Heart right ventricle (tissue), 16 donors: ENCODE data around the gene STEAP2. TPM values are rescaled to one million over a fixed set of nuclear protein-coding genes. Genes with fewer than 3 reads are reported as not detected.

Experiments used
- ATAC-seq, 8 donors: fragments of 200-7000 bp; cut with Tn5 transposase; one replicate each; pipeline ENCODE4 v1.9.1; 2020; ENCODE audit warnings: mild to moderate bottlenecking in 8 of 8, moderate library complexity in 8 of 8, moderate number of reproducible peaks in 1 of 8
- DNase-seq, 2 donors: peaks; one replicate each; pipeline ENCODE4 v3.0.0-alpha.2; 2020
- H3K27ac ChIP-seq, 10 donors: fragments of 200-600 bp; sonication (generic) in 2 of 10; one replicate each; pipeline versions ENCODE4 v1.5.0 to v1.8.0; 2020 to 2022; ENCODE audit warnings: mild to moderate bottlenecking in 3 of 10
- H3K27me3 ChIP-seq, 7 donors: fragments of 200-600 bp; one replicate each; pipeline ENCODE4 v1.8.0; 2021 to 2022; ENCODE audit warnings: mild to moderate bottlenecking in 2 of 7
- H3K36me3 ChIP-seq, 9 donors: fragments of 200-600 bp; sonication (generic) in 1 of 9; one replicate each; pipeline versions ENCODE4 v1.5.0 to v1.8.0; 2020 to 2022; ENCODE audit warnings: mild to moderate bottlenecking in 2 of 9
- H3K4me1 ChIP-seq, 9 donors: fragments of 200-600 bp; sonication (generic) in 1 of 9; one replicate each; pipeline versions ENCODE4 v1.5.0 to v1.8.0; 2020 to 2022; ENCODE audit warnings: mild to moderate bottlenecking in 4 of 9
- H3K4me3 ChIP-seq, 10 donors: fragments of 200-600 bp; sonication (generic) in 2 of 10; one replicate each; pipeline versions ENCODE4 v1.5.0 to v1.8.0; 2020 to 2022; ENCODE audit warnings: mild to moderate bottlenecking in 7 of 10, moderate library complexity in 2 of 10
- H3K9me3 ChIP-seq, 11 donors: fragments of 200-600 bp in 10 of 11; sonication (generic) in 2 of 11; one replicate each; pipeline versions ENCODE4 v1.5.0 to v1.8.0; 2013 to 2022; ENCODE audit warnings: mild to moderate bottlenecking in 2 of 11, control low read depth in 1 of 11, moderate library complexity in 1 of 11
- CTCF ChIP-seq, 9 donors: fragments of 200-600 bp; sonication (generic) in 2 of 9; IDR thresholded peaks; one replicate each; pipeline versions ENCODE4 v1.5.0 to v1.8.0; 2021 to 2022; ENCODE audit warnings: antibody characterized with exemption in 9 of 9, mild to moderate bottlenecking in 5 of 9, moderate library complexity in 1 of 9
- WGBS, 2 donors: extraction: QIAGEN DNeasy Blood & Tissue Kit; methylation state at CpG; one replicate each; pipeline ENCODE4 v1.1.7; 2013; ENCODE audit warnings: inconsistent platforms in 1 of 2; 5-methylcytosine and 5-hydroxymethylcytosine counted together
- intact Hi-C, 10 donors: fragments of 100-400 bp; cut with DNase I; formaldehyde crosslinking; loops; one replicate each; pipeline versions ENCODE4 v1.11.1 to v1.14.2; 2022
- polyA plus RNA-seq, 2 donors: library from polyadenylated mRNA; stranded (reverse); fragments of 200-250 nt; gene quantifications; one replicate each; pipeline ENCODE4 v1.2.3, GENCODE V29; 2013
- total RNA-seq, 10 donors: library from RNA; stranded (reverse); fragmentation: NEBNext Ultra II Directional in 3 of 10; extraction: Animal tissue kit (Norgen Biotek cat#: 25700) in 3 of 10; gene quantifications; one replicate each; pipeline versions ENCODE4 v1.2.1 to v1.2.4, GENCODE V29; 2021 to 2023
- donor health status: Arrhythmogenic right ventricular cardiomyopathy.
- donor health status: ischemic (EF 13 %, LVEDD 7.1; RV severe dilation, severe dysfunction).
- donor health status: healthy with polysubstance abuse.
- donor health status: DM: no; HTN: yes; CAD: no.
- donor health status: DM: no; HTN: no; CAD: no.
- donor health status: ischemic (EF 25% LVEDD 6.9; RV normal size, moderate dysfunction).
- donor health status: ischemic (EF 25% LVEDD 5.7; RV mildly dilated, moderate dysfunction).
- donor health status: healthy.
- donor health status: DM: yes; HTN: yes; CAD: no.
- donor health status: Ischemic cardiomyopathy.
- donor health status: ischemic (EF 35%, LVEDD 5.7; RV mildly dilated, moderate dysfunction).
- donor health status: nonischemic (EF 11% LVEDD 7.7; RV severe dilation, severe dysfunction).
- donor health status: DM: yes; HTN: yes; CAD: no.
- donor health status: PGD.
- donor health status: ischemic (EF 29% LVEDD 5.4; RV normal size, mild dysfunction).
- donor health status: nonischemic (EF 23%, LVEDD 6.1; RV moderate dilation, normal function).

STEAP2 gene
- total and polyA plus RNA-seq, 12 donors: 1.4 to 12.8 (median 6.6) TPM

- ATAC-seq (no peak), DNase-seq (no peak)
- intact Hi-C loops: loop anchor here in 3 of 10 donors (10.0 kb wide), 4 partner anchors 87 to 267 kb away; no protein-coding TSS in a partner anchor
- H3K27me3 ChIP-seq: peaks cover 0 to 5% (median 0%) of the 10 kb centered on the region in 7 donors
- no peaks in the 10 kb centered on the region for H3K36me3 ChIP-seq
- no peaks in the 10 kb centered on the region for H3K4me1 ChIP-seq
- H3K27ac ChIP-seq: no peak overlapping the region
- H3K9me3 ChIP-seq: peaks cover 0 to 11% (median 0%) of the 10 kb centered on the region in 11 donors
- 66 to 75% methylated on average over 4 of the region's 4 CpGs for whole genome bisulfite sequencing, 2 donors
- H3K4me3 ChIP-seq: no peak overlapping the region
- TF ChIP-seq CTCF (IDR thresholded peaks at IDR 0.05): no peak
Observed at GRCh38 chr7:90167361-90167760, 44.2 kb upstream of the STEAP2 start.

- ATAC-seq (no peak), DNase-seq (no peak)
- intact Hi-C loops: loop anchor here in 4 of 10 donors (10.0 kb wide), 4 partner anchors 85 to 265 kb away; no protein-coding TSS in a partner anchor
- H3K4me1 ChIP-seq: no peaks in the 10 kb centered on the region
- H3K36me3 ChIP-seq: no peaks in the 10 kb centered on the region
- peaks cover 0 to 11% (median 0%) of the 10 kb centered on the region in 11 donors for H3K9me3 ChIP-seq
- no peak for TF ChIP-seq CTCF (IDR thresholded peaks at IDR 0.05)
- H3K4me3 ChIP-seq: no peak overlapping the region
- no peak overlapping the region for H3K27ac ChIP-seq
- WGBS, 2 donors: 90 to 93% methylated on average over 1 of the region's 1 CpG
- peaks cover 0 to 5% (median 0%) of the 10 kb centered on the region in 7 donors for H3K27me3 ChIP-seq
Observed at GRCh38 chr7:90169891-90170290, 41.6 kb upstream of the STEAP2 start.

- intact Hi-C loops: loop anchor here in 1 of 10 donors (10.0 kb wide), 1 partner anchor 93 kb away; no protein-coding TSS in a partner anchor
Observed at GRCh38 chr7:90172121-90172520, 39.4 kb upstream of the STEAP2 start.

GRCh38 chr7:90172624-90173023 is 38.9 kb upstream of the STEAP2 start:
- intact Hi-C loops: loop anchor here in 1 of 10 donors (10.0 kb wide), 1 partner anchor 92 kb away; no protein-coding TSS in a partner anchor
- H3K27me3 ChIP-seq: peaks cover 0 to 5% (median 0%) of the 10 kb centered on the region in 7 donors
- WGBS, 2 donors: 91 to 92% methylated on average over 6 of the region's 6 CpGs
- H3K27ac ChIP-seq: no peak overlapping the region
- no peaks in the 10 kb centered on the region for H3K36me3 ChIP-seq
- ATAC-seq: no peak
- no peak for DNase-seq
- H3K4me1 ChIP-seq: no peaks in the 10 kb centered on the region
- H3K4me3 ChIP-seq: no peak overlapping the region
- no peak for TF ChIP-seq CTCF (IDR thresholded peaks at IDR 0.05)
- peaks cover 0 to 11% (median 0%) of the 10 kb centered on the region in 11 donors for H3K9me3 ChIP-seq

More at GRCh38 chr7:90172121-90172520, 39.4 kb upstream of the STEAP2 start:
- Histone ChIP-seq H3K9me3 (peaks cover 0 to 11% (median 0%) of the 10 kb centered on the region in 11 donors), H3K27ac (no peak overlapping the region), H3K4me3 (no peak overlapping the region), H3K27me3 (peaks cover 0 to 5% (median 0%) of the 10 kb centered on the region in 7 donors), H3K4me1 (no peaks in the 10 kb centered on the region), H3K36me3 (no peaks in the 10 kb centered on the region)
- TF ChIP-seq CTCF (IDR thresholded peaks at IDR 0.05): no peak
- DNase-seq (no peak), ATAC-seq (no peak)
- WGBS, 2 donors: 73 to 79% methylated on average over 2 of the region's 2 CpGs
